IMR-90 (cell line): ENCODE results near the gene GABRR3.

ENCODE experiments used
- ELK1 ChIP-seq: fragments of 150-350 bp; IDR thresholded peaks from 2 replicates; pipeline ENCODE4 v1.6.1; 2016; ENCODE audit warnings: low read depth, mild to moderate bottlenecking, low read length, moderate library complexity, borderline replicate concordance
- MAFK ChIP-seq: IDR thresholded peaks from 2 replicates; pipeline ENCODE4 v1.6.1; 2012; ENCODE audit warnings: low read depth, low read length, improper control_type of control experiment
- TF ChIP-seq, protein P1 (sequence below): conservative IDR thresholded peaks from 2 replicates; pipeline ENCODE4 v1.5.1; 2012; ENCODE audit warnings: mild to moderate bottlenecking, low read depth, low read length, improper control_type of control experiment

DNA sequence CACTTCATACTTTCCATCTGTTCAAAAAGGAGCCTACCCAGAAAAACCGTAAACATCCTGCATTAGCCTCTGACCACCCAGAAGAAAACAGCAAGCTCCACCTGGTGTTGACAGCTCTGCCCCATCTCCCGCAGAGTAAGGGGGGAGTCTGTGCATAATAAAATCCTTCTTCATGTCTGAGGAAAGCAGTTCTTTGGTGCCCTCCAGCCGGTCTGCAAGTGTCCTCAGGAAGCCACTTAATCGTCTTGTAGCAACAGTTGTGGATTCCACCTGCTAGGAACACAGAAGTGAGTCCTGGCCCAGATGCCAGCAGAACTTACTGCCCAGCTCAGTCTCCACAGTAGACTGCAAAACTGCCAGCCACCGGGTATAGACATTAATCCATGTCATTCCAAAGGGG is 85.4 kb downstream of the GABRR3 start:
- TF ChIP-seq, protein P1, sequence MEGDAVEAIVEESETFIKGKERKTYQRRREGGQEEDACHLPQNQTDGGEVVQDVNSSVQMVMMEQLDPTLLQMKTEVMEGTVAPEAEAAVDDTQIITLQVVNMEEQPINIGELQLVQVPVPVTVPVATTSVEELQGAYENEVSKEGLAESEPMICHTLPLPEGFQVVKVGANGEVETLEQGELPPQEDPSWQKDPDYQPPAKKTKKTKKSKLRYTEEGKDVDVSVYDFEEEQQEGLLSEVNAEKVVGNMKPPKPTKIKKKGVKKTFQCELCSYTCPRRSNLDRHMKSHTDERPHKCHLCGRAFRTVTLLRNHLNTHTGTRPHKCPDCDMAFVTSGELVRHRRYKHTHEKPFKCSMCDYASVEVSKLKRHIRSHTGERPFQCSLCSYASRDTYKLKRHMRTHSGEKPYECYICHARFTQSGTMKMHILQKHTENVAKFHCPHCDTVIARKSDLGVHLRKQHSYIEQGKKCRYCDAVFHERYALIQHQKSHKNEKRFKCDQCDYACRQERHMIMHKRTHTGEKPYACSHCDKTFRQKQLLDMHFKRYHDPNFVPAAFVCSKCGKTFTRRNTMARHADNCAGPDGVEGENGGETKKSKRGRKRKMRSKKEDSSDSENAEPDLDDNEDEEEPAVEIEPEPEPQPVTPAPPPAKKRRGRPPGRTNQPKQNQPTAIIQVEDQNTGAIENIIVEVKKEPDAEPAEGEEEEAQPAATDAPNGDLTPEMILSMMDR, result no peak
- TF ChIP-seq MAFK, result no peak
- no peak for TF ChIP-seq ELK1
